Endothelial cell of umbilical vein (primary cell): ENCODE results near the gene SERPINB4. TPM values are rescaled to one million over a fixed set of nuclear protein-coding genes. Genes with fewer than 3 reads are reported as not detected.

Source experiments
- BruUV-seq: library from RNA; stranded (reverse); fragments of 400-500 nt; replicated peaks from 2 replicates; lab custom pipeline; 2021; lab: Mats Ljungman, UMichigan
- CTCF ChIA-PET: fragments of 300-600, 350-600 bp; sonication (Branson Sonifier 250); formaldehyde crosslinking; loops from one replicate; lab custom pipeline; 2021; ENCODE audit warnings: antibody characterized with exemption, inconsistent platforms; lab: Charles Lee
- POLR2A ChIA-PET: fragments of 300-600, 350-600 bp; sonication (Branson Sonifier 250); formaldehyde crosslinking; loops from one replicate; lab custom pipeline; 2021; ENCODE audit warnings: antibody characterized with exemption, inconsistent platforms; lab: Charles Lee
- DNase-seq: peaks from one replicate; pipeline ENCODE4 v3.0.0-alpha.2; 2011; ENCODE audit warnings: low read depth, low spot score
- FAIRE-seq: peaks from 2 replicates; lab custom pipeline; 2011; peaks lifted over from hg19 to GRCh38; lab: Jason Lieb, UNC
- H2AFZ ChIP-seq: 2 replicates; pipeline ENCODE4 v1.6.0; 2012; ENCODE audit warnings: low read depth, low read length, control low read depth, inconsistent platforms
- H3K27ac ChIP-seq: 2 replicates; pipeline ENCODE4 v1.5.1; 2011; ENCODE audit warnings: low read depth, mild to moderate bottlenecking, control low read depth, low read length, moderate library complexity; ENCODE audit not compliant: insufficient read depth
- H3K27me3 ChIP-seq, 2 experiments: 2 replicates each; pipeline versions ENCODE4 v1.6.0 to v1.6.1; 2011; ENCODE audit warnings: low read length in 2 of 2, mixed read lengths in 1 of 2; ENCODE audit not compliant: control insufficient read depth in 2 of 2, insufficient read depth in 2 of 2
- H3K36me3 ChIP-seq, 2 experiments: 2 replicates in 1 of 2; 3 replicates in 1 of 2; pipeline ENCODE4 v1.5.1; 2011; ENCODE audit warnings: low read length in 2 of 2, mild to moderate bottlenecking in 1 of 2, moderate library complexity in 1 of 2; ENCODE audit not compliant: control insufficient read depth in 2 of 2, insufficient read depth in 2 of 2; ENCODE audit errors: extremely low read depth in 1 of 2
- H3K4me1 ChIP-seq: 3 replicates; pipeline ENCODE4 v1.5.1; 2011; ENCODE audit warnings: mild to moderate bottlenecking, low read length; ENCODE audit not compliant: control insufficient read depth, insufficient read depth; ENCODE audit errors: extremely low read depth
- H3K4me2 ChIP-seq: 2 replicates; pipeline ENCODE4 v1.6.1; 2011; ENCODE audit warnings: low read length, control low read depth, mixed read lengths; ENCODE audit not compliant: insufficient read depth
- H3K4me3 ChIP-seq, 3 experiments: fragments of 200-600 bp in 1 of 3; sonication (generic), shearing (Covaris generic) in 1 of 3; replicated peaks in 1 of 3; 2 replicates each; pipeline ENCODE4 v1.5.1; 2011 to 2016; ENCODE audit warnings: control low read depth in 3 of 3, low read length in 3 of 3, mild to moderate bottlenecking in 2 of 3, inconsistent platforms in 1 of 3, low read depth in 1 of 3, moderate library complexity in 1 of 3; ENCODE audit not compliant: insufficient read depth in 1 of 3
- H3K79me2 ChIP-seq: 2 replicates; pipeline ENCODE4 v1.6.0; 2012; ENCODE audit warnings: low read length, inconsistent platforms; ENCODE audit not compliant: control insufficient read depth, insufficient read depth
- H3K9ac ChIP-seq: replicated peaks from 2 replicates; pipeline ENCODE3; 2011; ENCODE audit warnings: low read length, control low read depth; ENCODE audit not compliant: insufficient read depth; ENCODE audit errors: extremely low read depth
- H3K9me1 ChIP-seq: replicated peaks from 3 replicates; pipeline ENCODE4 v1.6.0; 2011; ENCODE audit warnings: mild to moderate bottlenecking, low read length; ENCODE audit not compliant: control insufficient read depth, insufficient read depth; ENCODE audit errors: extremely low read depth
- H3K9me3 ChIP-seq: replicated peaks from 2 replicates; pipeline ENCODE4 v1.5.1; 2012; ENCODE audit warnings: low read length, inconsistent platforms; ENCODE audit not compliant: control insufficient read depth, insufficient read depth
- H4K20me1 ChIP-seq: replicated peaks from 2 replicates; pipeline ENCODE3; 2011; ENCODE audit warnings: mild to moderate bottlenecking, low read length; ENCODE audit not compliant: control insufficient read depth, insufficient read depth; ENCODE audit errors: extremely low read depth
- CTCF ChIP-seq, 2 donors: IDR thresholded peaks; 1 replicate in 1 of 2; 2 replicates in 1 of 2; pipeline ENCODE4 v1.5.1; 2011; ENCODE audit warnings: low read length in 2 of 2, mild to moderate bottlenecking in 2 of 2, moderate library complexity in 2 of 2, control low read depth in 1 of 2, inconsistent platforms in 1 of 2, low read depth in 1 of 2; ENCODE audit not compliant: insufficient read depth in 1 of 2; ENCODE audit errors: extremely low read depth in 1 of 2
- EZH2 ChIP-seq: IDR thresholded peaks from 2 replicates; pipeline ENCODE4 v1.6.1; 2012; ENCODE audit warnings: borderline replicate concordance, low read depth, mild to moderate bottlenecking, moderate library complexity, low read length, inconsistent platforms; ENCODE audit not compliant: severe bottlenecking
- FOS ChIP-seq: IDR thresholded peaks from 2 replicates; pipeline ENCODE4 v1.6.1; 2011; ENCODE audit warnings: mild to moderate bottlenecking, low read length, moderate library complexity, borderline replicate concordance; ENCODE audit not compliant: insufficient read depth
- GATA2 ChIP-seq: IDR thresholded peaks from 2 replicates; pipeline ENCODE4 v1.7.0; 2011; ENCODE audit warnings: low read depth, mild to moderate bottlenecking, moderate library complexity, mixed read lengths, low read length; ENCODE audit not compliant: insufficient read length, insufficient read depth
- JUN ChIP-seq: IDR thresholded peaks from 2 replicates; pipeline ENCODE4 v1.6.1; 2011; ENCODE audit warnings: borderline replicate concordance, low read depth; ENCODE audit not compliant: insufficient read length, insufficient read depth
- MAX ChIP-seq: IDR thresholded peaks from 2 replicates; pipeline ENCODE4 v1.6.1; 2011; ENCODE audit not compliant: insufficient read depth, insufficient read length
- MYC ChIP-seq: IDR thresholded peaks from one replicate; pipeline ENCODE4 v1.6.1; 2011; ENCODE audit warnings: mild to moderate bottlenecking, low read depth, low read length
- POLR2A ChIP-seq: IDR thresholded peaks from 2 replicates; pipeline ENCODE4 v1.6.1; 2012; ENCODE audit warnings: low read depth, mild to moderate bottlenecking, control low read depth, low read length
- POLR2AphosphoS5 ChIP-seq: IDR thresholded peaks from 2 replicates; pipeline ENCODE4 v1.6.1; 2012; ENCODE audit warnings: low read depth, mild to moderate bottlenecking, control low read depth, low read length, moderate library complexity; ENCODE audit not compliant: insufficient read depth
- dilution Hi-C: fragments of 300-500 bp; cut with MboI; formaldehyde crosslinking; loops from one replicate; pipeline ENCODE4 v1.15.0; 2019; ENCODE audit warnings: low sequenced_read_pairs; ENCODE audit not compliant: extremely low pct_ligation_motif_present
- intact Hi-C: fragments of 100-400 bp; cut with micrococcal nuclease; formaldehyde crosslinking; loops from one replicate; pipeline ENCODE4 v1.10.0; 2022
- polyA plus RNA-seq, 4 experiments: library from polyadenylated mRNA; depleted of rRNA in 3 of 4; stranded (reverse) in 3 of 4; unstranded in 1 of 4; fragments of >200 nt; gene quantifications; 2 replicates each; pipeline versions ENCODE4 v1.2.1 to v1.2.3, GENCODE V29; 2011 to 2012; ENCODE audit warnings: missing spikeins in 1 of 4
- total RNA-seq: library from RNA; stranded (reverse); gene quantifications from 2 replicates; pipeline ENCODE4 v1.2.3, GENCODE V29; 2021

SERPINB4 gene
- total and polyA plus RNA-seq, 2 donors (not counting 3 experiments of a cell fraction or from before 2014, with no cell fraction given), result not detected

DNA sequence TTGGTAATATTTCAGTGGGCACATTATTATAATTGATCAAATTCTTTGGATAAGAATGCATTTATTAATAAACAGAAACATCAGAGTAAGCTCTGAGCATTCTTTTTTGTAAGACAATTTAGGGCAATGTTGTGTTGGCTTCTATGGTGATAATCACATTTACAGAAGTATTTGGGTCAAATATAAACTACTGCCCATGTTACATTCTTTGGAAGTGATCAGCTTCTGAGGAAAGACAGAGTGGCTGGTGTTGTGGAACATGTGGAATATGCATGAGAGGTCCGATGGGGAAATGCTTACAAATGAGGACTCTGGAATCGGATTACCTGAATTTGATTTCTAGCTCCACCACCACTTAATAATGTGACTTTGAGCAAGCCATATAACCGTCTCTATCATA is 37.5 kb downstream of the SERPINB4 start:
- FAIRE-seq, result no peak
- Histone ChIP-seq H3K79me2 (no peaks in the 10 kb centered on the region), H3K4me2 (no peak overlapping the region), H3K36me3 (no peaks in the 10 kb centered on the region), H3K9me1 (no peaks in the 10 kb centered on the region), H3K4me3 (no peak overlapping the region), H3K27ac (no peak overlapping the region), H2AFZ (no peak overlapping the region), H3K27me3 (no peaks in the 10 kb centered on the region), H3K4me1 (no peaks in the 10 kb centered on the region), H3K9ac (no peak overlapping the region), H3K9me3 (no peaks in the 10 kb centered on the region), H4K20me1 (no peaks in the 10 kb centered on the region)
- intact Hi-C loops (no loop called here), dilution Hi-C loops (no loop called here)
- no peak for TF ChIP-seq EZH2
- TF ChIP-seq FOS, result no peak
- no peak for TF ChIP-seq POLR2A
- no peak for TF ChIP-seq MAX
- no peak for TF ChIP-seq JUN
- no peak for TF ChIP-seq POLR2AphosphoS5
- no peak for TF ChIP-seq CTCF (IDR thresholded peaks at IDR 0.05; ENCODE audit: extremely low read depth in 1 of 2, insufficient read depth in 1 of 2, low read depth in 1 of 2, low read length in 2 of 2)
- TF ChIP-seq GATA2, result no peak
- no peak for TF ChIP-seq MYC
- POLR2A ChIA-PET, result no interaction called here
- CTCF ChIA-PET, result interaction anchor here (1.0 kb wide), 1 partner anchor 29 kb away, joined by 3 read pairs; no protein-coding TSS in a partner anchor
- DNase-seq, result no peak
- no TSS peak for BruUV-seq
